K562 (cell line): ENCODE measurements around the gene STUM. TPM values are rescaled to one million over a fixed set of nuclear protein-coding genes. Genes with fewer than 3 reads are reported as not detected.

Source experiments
- ATAC-seq: fragments of 200-7000 bp; cut with Tn5 transposase; 3 replicates; pipeline ENCODE4 v1.9.1; 2020; ENCODE audit warnings: moderate library complexity
- BruUV-seq: library from RNA; stranded (reverse); fragments of 400-500 nt; replicated peaks from 2 replicates; lab custom pipeline; 2021; lab: Mats Ljungman, UMichigan
- CTCF ChIA-PET: fragments of 300-600 bp; formaldehyde crosslinking; extraction: SDS; loops from one replicate; lab custom pipeline; 2021; ENCODE audit warnings: low intra/inter-chr PET ratio; lab: Yijun Ruan, JAX
- POLR2A ChIA-PET: fragments of 300-600, 350-650 bp; sonication (Branson Sonifier 250); formaldehyde crosslinking; extraction: SDS; loops from one replicate; lab custom pipeline; 2021; ENCODE audit warnings: antibody characterized with exemption, inconsistent platforms; lab: Yijun Ruan, JAX
- DNase-seq, 4 experiments: peaks; one replicate each; pipeline versions ENCODE4 v3.0.0 to v3.0.0-alpha.2; 2011 to 2018; ENCODE audit warnings: low spot score in 3 of 4, mixed read lengths in 3 of 4; ENCODE audit errors: extremely low read depth in 1 of 4
- FAIRE-seq: peaks from 2 replicates; lab custom pipeline; 2011; peaks lifted over from hg19 to GRCh38; lab: Jason Lieb, UNC
- H2AFZ ChIP-seq: 2 replicates; pipeline ENCODE4 v1.6.0; 2011; ENCODE audit warnings: low read depth, low read length, control low read depth, inconsistent platforms
- H3K27ac ChIP-seq: fragments of 200-600 bp; 3 replicates; pipeline ENCODE4 v1.8.0; 2011; ENCODE audit warnings: low read depth, mild to moderate bottlenecking, control low read depth, inconsistent platforms, low read length, moderate library complexity, mixed read lengths; ENCODE audit errors: extremely low read depth
- H3K27me3 ChIP-seq, 2 experiments: fragments of 300-600 bp in 1 of 2; 2 replicates in 1 of 2; 3 replicates in 1 of 2; pipeline versions ENCODE4 v1.6.0 to v1.8.0; 2011; ENCODE audit warnings: inconsistent platforms in 2 of 2, low read length in 2 of 2, mild to moderate bottlenecking in 1 of 2, mixed read lengths in 1 of 2, moderate library complexity in 1 of 2; ENCODE audit not compliant: control insufficient read depth in 2 of 2, insufficient read depth in 2 of 2
- H3K36me3 ChIP-seq: fragments of 300-600 bp; 3 replicates; pipeline ENCODE4 v1.8.0; 2011; ENCODE audit warnings: mild to moderate bottlenecking, low read length, inconsistent platforms; ENCODE audit not compliant: control insufficient read depth, insufficient read depth
- H3K4me1 ChIP-seq, 2 experiments: fragments of 200-600 bp in 1 of 2; replicated peaks in 1 of 2; 2 replicates in 1 of 2; 3 replicates in 1 of 2; pipeline versions ENCODE4 v1.5.1 to v1.8.0; 2011; ENCODE audit warnings: inconsistent platforms in 2 of 2, low read length in 2 of 2, mild to moderate bottlenecking in 1 of 2, mixed read lengths in 1 of 2, moderate library complexity in 1 of 2; ENCODE audit not compliant: control insufficient read depth in 2 of 2, insufficient read depth in 2 of 2
- H3K4me2 ChIP-seq: 2 replicates; pipeline ENCODE4 v1.6.1; 2011; ENCODE audit warnings: low read length, control low read depth, inconsistent platforms, mixed read lengths; ENCODE audit not compliant: insufficient read depth
- H3K4me3 ChIP-seq: fragments of 200-600 bp; sonication (generic), shearing (Covaris generic); 2 replicates; pipeline ENCODE4 v1.5.1; 2016; ENCODE audit warnings: control low read depth, inconsistent platforms
- H3K79me2 ChIP-seq: fragments of 200-600 bp; 3 replicates; pipeline ENCODE4 v1.8.0; 2011; ENCODE audit warnings: low read length, inconsistent platforms; ENCODE audit not compliant: control insufficient read depth, insufficient read depth
- H3K9ac ChIP-seq, 2 experiments: 2 replicates each; pipeline versions ENCODE4 v1.6.0 to v1.6.1; 2011; ENCODE audit warnings: low read depth in 2 of 2, low read length in 2 of 2, control low read depth in 1 of 2, inconsistent platforms in 1 of 2, mild to moderate bottlenecking in 1 of 2, mixed read lengths in 1 of 2; ENCODE audit not compliant: insufficient read depth in 1 of 2
- H3K9me1 ChIP-seq: one replicate; pipeline ENCODE4 v1.6.0; 2011; ENCODE audit warnings: inconsistent platforms, mild to moderate bottlenecking, low read length, moderate library complexity; ENCODE audit not compliant: control insufficient read depth, insufficient read depth
- H3K9me3 ChIP-seq: replicated peaks from 2 replicates; pipeline ENCODE4 v1.5.1; 2011; ENCODE audit warnings: low read depth, low read length, inconsistent platforms; ENCODE audit not compliant: control insufficient read depth, insufficient read depth
- H4K20me1 ChIP-seq: replicated peaks from 2 replicates; pipeline ENCODE4 v1.6.1; 2011; ENCODE audit warnings: low read length, inconsistent platforms, mixed read lengths; ENCODE audit not compliant: control insufficient read depth, insufficient read depth
- CBFA2T2 ChIP-seq: fragments of 450-650 bp; conservative IDR thresholded peaks from 2 replicates; pipeline ENCODE4 v1.6.1; 2017; ENCODE audit warnings: mild to moderate bottlenecking
- ID3 ChIP-seq, 2 experiments: fragments of 250-450 bp in 1 of 2; fragments of 450-650 bp in 1 of 2; sonication (Bioruptor Pico) in 1 of 2; IDR thresholded peaks; 2 replicates each; pipeline versions ENCODE4 v1.6.1 to v1.8.0; 2016 to 2021; ENCODE audit warnings: mild to moderate bottlenecking in 2 of 2, moderate library complexity in 2 of 2, missing compliant biosample characterization in 1 of 2, missing genetic modification characterization in 1 of 2
- KLF16 ChIP-seq: IDR thresholded peaks from 2 replicates; pipeline ENCODE4 v1.6.1; 2016; ENCODE audit warnings: antibody characterized with exemption
- MAFG ChIP-seq: fragments of 450-650 bp; conservative IDR thresholded peaks from 2 replicates; pipeline ENCODE4 v1.6.1; 2016; ENCODE audit warnings: missing genetic modification characterization, missing compliant biosample characterization
- MLLT1 ChIP-seq, 2 experiments: fragments of 450-650 bp; IDR thresholded peaks; 2 replicates each; pipeline ENCODE4 v1.6.1; 2016
- POLR2B ChIP-seq: fragments of 450-650 bp; IDR thresholded peaks from 2 replicates; pipeline ENCODE4 v1.6.1; 2018; ENCODE audit warnings: low read depth; ENCODE audit not compliant: partially characterized antibody
- SMAD3 ChIP-seq: fragments of 450-650 bp; formaldehyde crosslinking; conservative IDR thresholded peaks from 2 replicates; pipeline ENCODE4 v1.4.0; 2020; ENCODE audit warnings: mild to moderate bottlenecking
- SMARCA4 ChIP-seq: fragments of 450-650 bp; IDR thresholded peaks from 2 replicates; pipeline ENCODE4 v1.6.1; 2016
- WGBS: fragments of 100-300 bp; shearing (Covaris generic); methylation state at CpG from one replicate; pipeline ENCODE4 v1.1.6; 2016; ENCODE audit warnings: low coverage, mixed read lengths; ENCODE audit not compliant: insufficient coverage; ENCODE audit errors: missing lambda C conversion rate; 5-methylcytosine and 5-hydroxymethylcytosine counted together
- in situ Hi-C: fragments of 300-500 bp; cut with MboI; formaldehyde crosslinking; loops from 4 replicates; pipeline ENCODE4 v1.15.0; 2018; ENCODE audit warnings: inconsistent platforms, mixed read lengths
- intact Hi-C: fragments of 100-400 bp; cut with micrococcal nuclease; formaldehyde crosslinking; loops from 2 replicates; pipeline ENCODE4 v1.14.2; 2022
- polyA plus RNA-seq, 8 experiments: library from polyadenylated mRNA; depleted of rRNA in 4 of 8; stranded (reverse) in 5 of 8; unstranded in 3 of 8; fragments of >200 nt; fragmentation: Nextera tagmentation in 2 of 8; fragmentation: Illumina TruSeq in 1 of 8; extraction: Ambion mirVana in 2 of 8; extraction: Trizol in 1 of 8; gene quantifications; 2 replicates each; pipeline versions ENCODE4 v1.2.1 to v1.2.3, GENCODE V29; 2011 to 2014; ENCODE audit warnings: inconsistent platforms in 1 of 8, missing spikeins in 1 of 8
- total RNA-seq, 7 experiments: library from RNA; depleted of rRNA in 6 of 7; stranded (reverse); fragments of >200 nt in 6 of 7; fragmentation: Illumina TruSeq in 2 of 7; extraction: Trizol in 2 of 7; gene quantifications; 2 replicates each; pipeline versions ENCODE4 v1.2.1 to v1.2.3, GENCODE V29; 2011 to 2021; ENCODE audit warnings: low replicate concordance in 1 of 7
- TF ChIP-seq, protein P1 (sequence below): IDR thresholded peaks from 3 replicates; pipeline ENCODE4 v1.6.1; 2011; ENCODE audit warnings: borderline replicate concordance, mild to moderate bottlenecking, moderate library complexity; ENCODE audit not compliant: insufficient read length; ENCODE audit errors: extremely low read depth
- TF ChIP-seq, protein P2 (sequence below): fragments of 450-650 bp; formaldehyde crosslinking; IDR thresholded peaks from 2 replicates; pipeline ENCODE4 v1.4.0; 2022; ENCODE audit warnings: missing genetic modification characterization

Gene STUM
- total and polyA plus RNA-seq, 9 of the 15 experiments (the other 6 are each of a cell fraction or from before 2014, with no cell fraction given), result not detected

DNA sequence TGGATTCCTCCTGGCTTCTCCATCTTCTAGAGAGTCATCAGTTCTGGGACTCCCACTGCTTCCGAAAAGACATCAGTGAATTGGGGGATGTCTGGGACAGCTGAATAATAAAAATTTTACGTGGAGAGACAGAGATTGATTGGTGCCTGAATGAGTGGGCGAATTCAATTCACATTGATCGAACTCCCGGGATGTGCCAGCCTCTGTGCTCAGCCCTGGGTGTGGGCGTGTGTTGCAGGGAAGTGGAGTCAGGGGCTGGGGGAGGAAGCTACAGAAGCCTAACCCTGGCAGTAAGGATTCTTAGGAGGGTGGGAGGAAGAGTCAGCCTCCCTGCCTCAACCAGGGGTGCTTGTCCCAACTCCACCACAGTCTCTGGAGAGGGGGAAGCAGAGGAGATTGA lies 18.0 kb upstream of the STUM start:
- no peaks in the 10 kb centered on the region for H3K9me1 ChIP-seq
- TF ChIP-seq SMAD3 (CRISPR knock-in tag) (no peak), KLF16 (no peak), MLLT1 (IDR thresholded peaks at IDR 0.05) (no peak), MAFG (tag) (no peak), POLR2B (no peak), ID3 (CRISPR knock-in tag; IDR thresholded peaks at IDR 0.05) (no peak), ID3 (tag; IDR thresholded peaks at IDR 0.05) (no peak), CBFA2T2 (no peak), SMARCA4 (no peak)
- TF ChIP-seq, protein P1, sequence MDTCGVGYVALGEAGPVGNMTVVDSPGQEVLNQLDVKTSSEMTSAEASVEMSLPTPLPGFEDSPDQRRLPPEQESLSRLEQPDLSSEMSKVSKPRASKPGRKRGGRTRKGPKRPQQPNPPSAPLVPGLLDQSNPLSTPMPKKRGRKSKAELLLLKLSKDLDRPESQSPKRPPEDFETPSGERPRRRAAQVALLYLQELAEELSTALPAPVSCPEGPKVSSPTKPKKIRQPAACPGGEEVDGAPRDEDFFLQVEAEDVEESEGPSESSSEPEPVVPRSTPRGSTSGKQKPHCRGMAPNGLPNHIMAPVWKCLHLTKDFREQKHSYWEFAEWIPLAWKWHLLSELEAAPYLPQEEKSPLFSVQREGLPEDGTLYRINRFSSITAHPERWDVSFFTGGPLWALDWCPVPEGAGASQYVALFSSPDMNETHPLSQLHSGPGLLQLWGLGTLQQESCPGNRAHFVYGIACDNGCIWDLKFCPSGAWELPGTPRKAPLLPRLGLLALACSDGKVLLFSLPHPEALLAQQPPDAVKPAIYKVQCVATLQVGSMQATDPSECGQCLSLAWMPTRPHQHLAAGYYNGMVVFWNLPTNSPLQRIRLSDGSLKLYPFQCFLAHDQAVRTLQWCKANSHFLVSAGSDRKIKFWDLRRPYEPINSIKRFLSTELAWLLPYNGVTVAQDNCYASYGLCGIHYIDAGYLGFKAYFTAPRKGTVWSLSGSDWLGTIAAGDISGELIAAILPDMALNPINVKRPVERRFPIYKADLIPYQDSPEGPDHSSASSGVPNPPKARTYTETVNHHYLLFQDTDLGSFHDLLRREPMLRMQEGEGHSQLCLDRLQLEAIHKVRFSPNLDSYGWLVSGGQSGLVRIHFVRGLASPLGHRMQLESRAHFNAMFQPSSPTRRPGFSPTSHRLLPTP, result no peak
- TF ChIP-seq, protein P2, sequence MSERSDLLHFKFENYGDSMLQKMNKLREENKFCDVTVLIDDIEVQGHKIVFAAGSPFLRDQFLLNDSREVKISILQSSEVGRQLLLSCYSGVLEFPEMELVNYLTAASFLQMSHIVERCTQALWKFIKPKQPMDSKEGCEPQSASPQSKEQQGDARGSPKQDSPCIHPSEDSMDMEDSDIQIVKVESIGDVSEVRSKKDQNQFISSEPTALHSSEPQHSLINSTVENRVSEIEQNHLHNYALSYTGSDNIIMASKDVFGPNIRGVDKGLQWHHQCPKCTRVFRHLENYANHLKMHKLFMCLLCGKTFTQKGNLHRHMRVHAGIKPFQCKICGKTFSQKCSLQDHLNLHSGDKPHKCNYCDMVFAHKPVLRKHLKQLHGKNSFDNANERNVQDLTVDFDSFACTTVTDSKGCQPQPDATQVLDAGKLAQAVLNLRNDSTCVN (CRISPR knock-in tag), result no peak
- TF ChIP-seq, all 486 proteins: peak for 0
- Histone ChIP-seq H2AFZ (no peak overlapping the region), H3K4me2 (no peak overlapping the region), H3K27me3 (peaks cover 21 to 50% of the 10 kb centered on the region in 2 experiments), H3K27ac (no peak overlapping the region), H3K79me2 (no peaks in the 10 kb centered on the region), H3K36me3 (no peaks in the 10 kb centered on the region), H3K9ac (no peak overlapping the region), H3K4me3 (no peak overlapping the region), H3K9me3 (no peaks in the 10 kb centered on the region), H4K20me1 (no peaks in the 10 kb centered on the region), H3K4me1 (peaks cover 0 to 5% of the 10 kb centered on the region in 2 experiments; a peak in 2 of 5 replicates)
- BruUV-seq, result no TSS peak
- 2% methylated on average over 6 of the region's 6 CpGs for WGBS
- FAIRE-seq (no peak), ATAC-seq (no peak), DNase-seq (no peak)
- intact Hi-C loops (no loop called here), in situ Hi-C loops (no loop called here)
- ChIA-PET CTCF (no interaction called here), POLR2A (no interaction called here)
